ENCODE results near the gene MXRA8.

GRCh38 chr1:1352786-1353388 is 5.5 kb downstream of the MXRA8 start:
- TF ChIP-seq POLR2AphosphoS5 (IDR thresholded peaks at IDR 0.05; ENCODE audit: low read depth, low read length) (no peak), POLR2A (IDR thresholded peaks at IDR 0.05; ENCODE audit: low read depth, low read length) (no peak), SPI1 (IDR thresholded peaks at IDR 0.05; ENCODE audit: low read depth, low read length) (no peak), TAF1 (IDR thresholded peaks at IDR 0.05; ENCODE audit: low read depth, low read length) (no peak)
